ENCODE data around the gene FZR1. TPM values are rescaled to one million over a fixed set of nuclear protein-coding genes. Genes with fewer than 3 reads are reported as not detected.

Gene FZR1
- total and polyA plus RNA-seq, 2 of the 8 experiments (the other 6 are each of a cell fraction or from before 2014, with no cell fraction given), result 21.6 to 35.5 TPM

- Histone ChIP-seq H2BK15ac (ENCODE audit: low read length) (no peak overlapping the region), H2AK5ac (ENCODE audit: low read depth, low read length) (no peak overlapping the region), H2AFZ (ENCODE audit: low read length) (no peak overlapping the region), H3K14ac (ENCODE audit: insufficient read length) (no peak overlapping the region), H3K27ac (ENCODE audit: low read depth, low read length) (no peak overlapping the region), H4K8ac (ENCODE audit: extremely low read depth, insufficient read depth, low read length) (no peak overlapping the region), H4K91ac (replicated peaks; ENCODE audit: insufficient read length, low read length) (no peak overlapping the region), H3K23ac (ENCODE audit: insufficient read length) (no peak overlapping the region), H3K23me2 (ENCODE audit: low read depth, low read length) (peaks cover 15% of the 10 kb centered on the region), H3K9me3 (ENCODE audit: insufficient read depth in 2 of 2, low read depth in 1 of 2, low read length in 1 of 2) (no peaks in the 10 kb centered on the region), H3K4me2 (ENCODE audit: insufficient read depth in 1 of 2, low read depth in 2 of 2, low read length in 2 of 2) (no peak overlapping the region), H3K27me3 (replicated peaks in 1 of 4; ENCODE audit: control insufficient read depth in 3 of 4, extremely low read depth in 1 of 4, insufficient read depth in 3 of 4, low read length in 3 of 4) (no peaks in the 10 kb centered on the region), H2BK5ac (ENCODE audit: low read depth, low read length) (no peak overlapping the region), H2BK120ac (replicated peaks; ENCODE audit: low read depth, low read length) (no peak overlapping the region), H3K4me1 (replicated peaks in 1 of 4; ENCODE audit: control insufficient read depth in 3 of 4, insufficient read depth in 4 of 4, low read length in 3 of 4) (peaks cover 0 to 9% (median 7%) of the 10 kb centered on the region in 4 experiments; a peak in 3 of 7 replicates), H4K5ac (ENCODE audit: insufficient read length, low read depth, low read length) (no peak overlapping the region), H3K4ac (replicated peaks; ENCODE audit: insufficient read length, low read depth, low read length) (no peak overlapping the region), H2BK12ac (ENCODE audit: low read depth, low read length) (no peak overlapping the region), H3K9ac (replicated peaks in 1 of 4; ENCODE audit: extremely low read depth in 1 of 4, low read depth in 3 of 4, low read length in 3 of 4) (no peak overlapping the region), H3K56ac (replicated peaks; ENCODE audit: insufficient read length, low read depth, low read length) (no peak overlapping the region), H3K36me3 (ENCODE audit: control insufficient read depth in 2 of 4, insufficient read depth in 4 of 4, low read length in 3 of 4) (no peaks in the 10 kb centered on the region; a peak in 2 of 8 replicates), H3K79me1 (ENCODE audit: low read depth, low read length) (peaks cover 37% of the 10 kb centered on the region), H4K20me1 (replicated peaks in 1 of 2; ENCODE audit: control insufficient read depth in 1 of 2, insufficient read depth in 2 of 2, low read length in 2 of 2) (peaks cover 19 to 38% of the 10 kb centered on the region in 2 experiments), H2BK20ac (ENCODE audit: low read length) (no peak overlapping the region), H3K18ac (ENCODE audit: extremely low read depth, low read length) (no peak overlapping the region), H3K79me2 (ENCODE audit: control insufficient read depth in 1 of 2, insufficient read depth in 2 of 2, low read length in 2 of 2) (peaks cover 0 to 67% of the 10 kb centered on the region in 2 experiments; a peak in 2 of 4 replicates), H3K4me3 (ENCODE audit: extremely low read depth in 1 of 4, insufficient read depth in 2 of 4, low read depth in 3 of 4, low read length in 4 of 4) (no peak overlapping the region)
- POLR2A ChIA-PET (ENCODE audit: partially characterized antibody), result interaction anchor here (1.1 kb wide), 1 partner anchor 16 kb away, joined by 3 read pairs; no protein-coding TSS in a partner anchor
- no peak for DNase-seq (ENCODE audit: low read depth in 1 of 2, low spot score in 2 of 2)
- FAIRE-seq, result no peak
- CTCF ChIA-PET (ENCODE audit: partially characterized antibody), result interaction anchor here (0.6 to 1.6 kb wide), 2 partner anchors 9 to 23 kb away, joined by 3 to 4 read pairs; no protein-coding TSS in a partner anchor
- 95% methylated on average over 15 of the region's 22 CpGs; no CpG with 5 or more reads in 1 of the 2 experiments for WGBS, 2 experiments (ENCODE audit: extremely low coverage in 1 of 2, insufficient coverage in 1 of 2, insufficient read length in 1 of 2, insufficient replicate concordance in 2 of 2, low coverage in 1 of 2, low lambda C conversion rate in 2 of 2, missing lambda C conversion rate in 1 of 2)
- TF ChIP-seq SP1 (IDR thresholded peaks at IDR 0.05; ENCODE audit: low read depth, low read length) (no peak), RAD21 (IDR thresholded peaks at IDR 0.05 in 1 of 2, conservative IDR thresholded peaks at IDR 0.05 in 1 of 2; ENCODE audit: low read depth in 2 of 2, low read length in 2 of 2) (peak; percentile 21 to 40; a peak in 3 of 4 replicates), KDM5A (IDR thresholded peaks at IDR 0.05; ENCODE audit: low read length) (no peak), BCL11A (IDR thresholded peaks at IDR 0.05; ENCODE audit: low read depth in 2 of 2, low read length in 2 of 2) (no peak), YY1 (IDR thresholded peaks at IDR 0.05; ENCODE audit: low read depth, low read length) (no peak), USF2 (IDR thresholded peaks at IDR 0.05; ENCODE audit: low read length) (no peak), SIN3A (conservative IDR thresholded peaks at IDR 0.05 in 1 of 2, IDR thresholded peaks at IDR 0.05 in 1 of 2; ENCODE audit: low read depth in 1 of 2, low read length in 2 of 2) (no peak), TBP (IDR thresholded peaks at IDR 0.05; ENCODE audit: low read depth, low read length) (no peak), EP300 (IDR thresholded peaks at IDR 0.05; ENCODE audit: borderline replicate concordance in 1 of 2, low read depth in 2 of 2, low read length in 2 of 2) (no peak)
Measured at GRCh38 chr19:3510727-3511126, 4.6 kb downstream of the FZR1 start.
